ENCODE results near the gene PRRT2.
A peak's percentile ranks its signal among the peaks of the same experiment; 100 is the strongest.
"Not testable (repeated sequence)": the region's sequence is repeated elsewhere in the genome, so short reads cannot be mapped to it uniquely, and the experiment has no call there.

PRRT2 gene

DNA sequence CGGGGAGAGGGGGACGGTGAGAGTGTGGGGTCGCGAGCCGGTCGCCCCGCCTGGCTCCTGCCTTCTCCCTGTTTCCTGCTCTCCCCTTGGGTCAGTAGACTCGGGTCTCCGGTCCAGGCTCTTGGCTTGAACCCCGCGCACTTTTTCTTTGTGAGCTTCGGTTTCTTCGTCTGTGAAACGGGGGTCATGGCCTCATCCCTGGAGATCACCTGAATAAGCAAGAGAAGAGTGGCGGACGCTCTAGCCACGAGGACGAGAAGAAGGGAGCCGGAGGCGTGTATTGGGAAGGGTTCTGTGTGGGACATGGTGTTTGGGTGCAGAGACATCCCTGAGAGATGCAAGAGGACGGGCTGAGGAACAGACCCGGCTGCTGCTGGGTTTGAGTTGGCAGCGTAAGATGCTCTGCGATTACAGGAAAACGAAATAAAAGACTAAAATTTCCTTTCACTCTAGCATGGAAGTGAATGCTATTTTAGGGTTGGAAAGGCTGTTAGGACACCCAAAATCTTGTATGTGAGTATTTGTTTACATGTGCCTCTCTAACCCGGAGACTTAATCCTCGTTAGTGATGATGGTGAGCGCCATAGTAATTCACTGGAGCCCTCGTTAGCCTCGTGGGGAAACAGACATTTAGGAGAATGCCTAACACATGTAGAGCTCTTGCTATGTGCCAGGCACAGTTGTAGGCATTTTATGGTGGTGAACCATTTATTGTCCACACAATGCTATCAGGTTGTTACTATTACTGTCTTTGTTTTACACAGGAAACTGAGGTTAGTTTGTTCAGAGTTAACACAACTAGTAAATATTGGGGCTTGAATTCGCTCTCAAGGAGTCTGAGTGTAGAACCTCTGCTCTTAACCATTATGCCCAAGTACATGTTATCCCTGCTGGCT lies 20.8 kb upstream of the PRRT2 start:
- DNase-seq, result no peak

DNA sequence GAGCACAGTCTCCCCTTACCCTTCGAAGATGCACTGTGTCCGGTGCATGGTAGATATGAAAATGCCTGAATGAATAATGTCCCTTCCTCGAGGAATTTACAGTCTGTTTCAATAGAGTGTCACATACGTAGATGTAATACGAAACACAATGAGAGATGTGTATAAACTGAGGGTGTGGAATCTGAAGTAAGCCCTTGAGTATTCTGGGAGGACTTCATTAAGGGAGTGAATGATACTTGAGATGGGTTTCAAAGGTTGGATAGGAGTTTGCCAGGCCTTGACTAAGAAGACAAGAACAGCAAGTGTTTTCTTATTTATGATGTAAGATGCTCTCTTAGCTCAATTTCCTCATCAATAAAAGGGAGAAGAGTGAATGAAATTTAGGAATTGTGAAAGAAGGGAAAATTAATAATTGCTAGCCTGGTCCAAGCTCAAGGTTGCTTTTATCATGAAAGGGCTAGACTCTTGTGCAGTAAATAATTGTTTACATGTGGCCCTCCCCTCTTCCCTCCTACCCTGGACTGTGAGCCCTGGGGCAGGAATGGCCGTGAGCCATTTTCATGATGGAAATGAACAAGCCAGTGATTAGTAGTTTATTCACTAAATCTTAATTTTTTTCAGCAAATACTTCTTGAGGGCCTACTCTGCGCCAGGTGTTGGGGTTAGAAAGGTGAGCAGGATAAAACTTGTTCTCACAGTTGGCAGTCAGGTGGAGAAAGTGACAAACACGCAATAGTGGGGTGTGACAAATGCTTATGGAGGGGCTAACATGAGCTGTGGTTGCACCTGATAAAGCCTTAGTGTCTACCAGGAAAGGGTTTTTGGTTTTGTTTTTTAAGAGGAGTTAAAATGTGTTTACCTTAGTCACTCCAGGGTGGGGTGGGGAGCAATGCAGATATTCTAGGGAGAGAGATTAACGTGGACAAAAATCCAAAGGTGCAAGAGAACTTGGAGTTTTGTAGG lies 19.9 kb upstream of the PRRT2 start:
- DNase-seq, result no peak

DNA sequence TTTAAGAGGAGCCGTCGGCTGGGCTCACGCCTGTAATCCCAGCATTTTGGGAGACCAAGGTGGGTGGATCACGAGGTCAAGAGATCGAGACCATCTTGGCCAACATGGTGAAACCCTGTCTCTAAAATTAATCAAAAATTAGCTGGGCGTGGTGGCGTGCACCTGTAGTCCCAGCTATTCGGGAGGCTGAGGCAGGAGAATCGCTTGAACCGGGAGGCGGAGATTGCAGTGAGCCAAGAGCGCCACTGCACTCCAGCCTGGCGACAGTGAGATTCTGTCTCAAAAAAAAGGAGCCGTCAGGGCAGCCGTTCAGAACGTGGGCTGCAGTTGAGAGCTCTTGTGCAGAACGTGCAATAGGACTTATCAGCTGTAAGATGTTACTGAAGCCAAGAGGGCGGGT lies 18.8 kb upstream of the PRRT2 start:
- not testable (repeated sequence) for DNase-seq

DNA sequence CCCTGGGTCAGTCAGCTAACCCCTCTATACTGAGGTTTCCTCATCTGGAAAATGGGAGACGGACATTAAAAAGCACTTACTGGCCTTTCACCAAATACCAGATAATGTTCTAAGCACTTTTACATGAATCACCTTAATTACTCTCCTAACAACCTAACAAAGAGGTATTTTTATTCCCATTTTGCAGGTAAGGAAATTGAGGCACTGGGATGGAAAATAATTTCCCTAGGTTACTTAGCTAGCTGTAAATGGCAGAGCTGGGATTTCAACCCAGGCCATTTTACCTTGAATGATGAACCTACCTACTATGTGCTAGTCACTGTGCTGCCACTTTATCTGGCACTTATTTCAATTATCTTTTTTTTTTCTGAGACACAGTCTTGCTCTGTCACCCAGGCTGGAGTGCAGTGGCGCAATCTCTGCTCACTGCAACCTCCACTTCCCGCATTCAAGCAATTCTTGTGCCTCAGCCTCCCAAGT lies 17.7 kb upstream of the PRRT2 start:
- no peak for DNase-seq

DNA sequence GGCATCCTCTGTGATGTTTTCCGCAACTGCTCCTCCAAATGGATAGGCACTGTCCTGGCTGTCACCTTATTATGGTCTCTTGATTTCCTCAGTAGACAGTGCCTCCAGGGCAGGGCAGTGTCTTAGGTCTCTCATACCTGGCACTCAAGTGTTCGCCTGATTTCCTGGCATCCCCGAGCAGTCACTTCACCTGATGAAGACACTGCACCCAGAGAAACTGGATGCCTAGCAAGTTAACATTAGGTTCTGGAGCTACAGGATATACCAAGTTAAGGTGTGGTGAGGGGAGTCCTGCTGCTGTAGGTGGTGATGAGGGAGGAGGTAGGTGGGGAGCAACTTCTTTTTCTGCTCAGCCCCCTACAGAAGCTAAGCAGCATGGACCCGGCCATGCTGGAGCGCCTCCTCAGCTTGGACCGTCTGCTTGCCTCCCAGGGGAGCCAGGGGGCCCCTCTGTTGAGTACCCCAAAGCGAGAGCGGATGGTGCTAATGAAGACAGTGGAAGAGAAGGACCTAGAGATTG lies 9.5 kb upstream of the PRRT2 start:
- no peak for DNase-seq

DNA sequence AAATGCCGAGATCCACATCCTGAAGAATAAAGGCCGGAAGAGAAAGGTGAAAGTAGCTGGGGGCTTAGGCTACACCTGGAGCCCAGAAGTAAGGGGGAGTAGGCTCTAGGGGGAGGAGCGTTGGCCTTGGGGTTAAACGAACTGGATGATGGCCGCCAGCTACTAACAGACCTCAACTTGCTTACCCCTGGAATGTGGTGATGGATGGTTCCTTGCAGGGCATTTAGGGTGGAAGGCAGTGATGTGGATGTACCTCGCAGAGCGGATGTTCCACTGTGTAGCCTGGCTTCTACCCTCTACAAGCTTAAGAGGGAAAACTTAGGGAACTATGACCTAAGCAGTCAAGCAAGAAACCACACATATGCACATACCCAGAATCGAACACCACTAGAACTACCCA lies 8.0 kb upstream of the PRRT2 start:
- DNase-seq, result no peak

DNA sequence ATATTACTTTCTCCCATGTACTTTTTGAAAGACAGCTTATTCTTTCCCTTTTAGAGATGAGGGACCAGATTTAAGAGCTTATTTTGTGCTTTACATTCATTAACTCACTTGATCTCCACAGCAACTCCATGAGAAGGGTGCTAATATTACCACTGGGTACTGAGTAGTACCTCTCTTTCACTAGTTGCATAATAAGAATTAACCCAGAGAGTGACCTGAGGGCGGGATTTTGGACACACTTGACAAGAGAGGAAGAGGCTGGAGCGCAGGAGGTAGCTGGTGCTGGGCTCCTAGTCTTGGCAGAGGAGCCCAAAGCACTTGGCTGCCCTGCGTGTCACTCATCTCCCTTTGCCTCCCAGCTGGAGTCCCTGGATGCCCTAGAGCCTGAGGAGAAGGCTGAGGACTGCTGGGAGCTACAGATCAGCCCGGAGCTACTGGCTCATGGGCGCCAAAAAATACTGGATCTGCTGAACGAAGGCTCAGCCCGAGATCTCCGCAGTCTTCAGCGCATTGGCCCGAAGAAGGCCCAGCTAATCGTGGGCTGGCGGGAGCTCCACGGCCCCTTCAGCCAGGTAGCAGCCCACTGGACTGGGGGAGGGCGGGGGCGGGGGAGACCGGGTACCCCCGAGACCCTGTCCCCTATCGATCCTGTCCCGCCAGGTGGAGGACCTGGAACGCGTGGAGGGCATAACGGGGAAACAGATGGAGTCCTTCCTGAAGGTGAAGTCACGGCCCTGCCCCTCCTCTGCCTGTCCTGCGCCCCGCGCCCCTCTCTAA lies 7.3 kb upstream of the PRRT2 start:
- DNase-seq, result no peak

DNA sequence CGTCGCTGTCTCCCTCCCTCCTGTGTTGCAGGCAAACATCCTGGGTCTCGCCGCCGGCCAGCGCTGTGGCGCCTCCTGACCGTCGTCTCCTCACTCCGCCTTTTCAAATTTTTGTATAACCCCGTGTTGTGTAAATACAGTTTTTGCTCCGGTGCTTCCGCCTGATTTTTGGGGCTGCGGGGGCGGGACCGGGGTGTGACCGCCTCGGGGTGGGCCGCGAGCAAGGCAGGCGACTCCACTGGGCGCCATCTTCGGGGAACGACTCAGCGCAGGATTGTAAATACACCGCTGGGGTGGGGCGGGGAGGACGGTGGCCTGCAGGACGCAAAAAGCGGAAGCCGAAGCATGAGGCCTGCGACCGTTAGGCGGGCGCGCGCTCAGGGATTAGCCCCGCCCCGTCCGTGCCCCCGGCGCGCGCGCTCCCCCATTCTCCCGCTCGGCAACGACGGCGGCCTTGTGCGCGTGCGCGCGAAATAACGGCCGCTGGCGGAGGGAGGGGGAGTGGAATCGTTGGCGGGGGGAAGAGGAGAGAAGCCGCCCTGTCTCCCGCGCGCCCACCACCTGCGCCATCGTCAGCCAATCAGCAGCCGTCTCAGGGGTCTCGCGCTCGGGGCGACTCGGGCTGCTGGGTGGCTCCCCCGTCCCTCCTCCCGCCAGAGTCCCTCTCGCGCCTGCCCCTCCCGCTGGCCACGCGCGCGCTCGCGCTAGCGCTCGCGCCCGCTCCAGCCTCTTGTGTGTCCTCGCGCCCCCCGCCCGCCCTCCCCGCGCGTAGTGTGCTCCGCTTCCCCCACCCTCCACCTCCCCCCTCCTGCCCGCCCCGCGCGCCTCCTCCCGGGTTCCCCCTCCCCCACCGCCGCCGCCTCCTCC lies 6.5 kb upstream of the PRRT2 start:
- DNase-seq, result peak; percentile 98

DNA sequence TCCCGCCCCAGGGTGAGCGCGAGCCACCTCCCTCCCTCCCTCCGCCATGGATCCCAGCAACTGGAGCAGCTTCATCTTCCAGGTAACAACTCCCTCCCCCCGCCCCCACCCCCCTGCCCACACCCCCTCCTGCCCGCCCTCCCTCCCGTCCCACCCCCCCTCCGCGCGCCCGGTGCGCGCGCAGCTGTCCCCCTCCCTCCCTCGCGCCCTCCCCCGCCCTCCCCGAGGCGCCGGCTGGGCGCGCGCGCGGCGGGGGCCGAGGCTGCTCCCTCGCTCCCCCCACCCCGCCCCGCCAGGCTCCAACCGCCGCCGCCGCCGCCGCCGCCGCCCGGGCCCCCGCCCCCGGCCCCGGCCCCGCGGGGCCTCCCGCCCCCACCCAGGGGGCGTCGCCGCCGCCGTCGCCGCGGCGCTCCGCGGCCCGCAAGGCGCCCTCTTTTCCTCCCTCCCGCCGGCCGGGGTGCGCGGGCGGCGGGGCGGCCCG lies 5.9 kb upstream of the PRRT2 start, which contains the start of gene MAZ:
Gene MAZ, plus strand, starts transcription at position 431 of the 481 bp plus-strand sequence. CDS start 173 bp downstream, outside the sequence.
- no peak for DNase-seq

DNA sequence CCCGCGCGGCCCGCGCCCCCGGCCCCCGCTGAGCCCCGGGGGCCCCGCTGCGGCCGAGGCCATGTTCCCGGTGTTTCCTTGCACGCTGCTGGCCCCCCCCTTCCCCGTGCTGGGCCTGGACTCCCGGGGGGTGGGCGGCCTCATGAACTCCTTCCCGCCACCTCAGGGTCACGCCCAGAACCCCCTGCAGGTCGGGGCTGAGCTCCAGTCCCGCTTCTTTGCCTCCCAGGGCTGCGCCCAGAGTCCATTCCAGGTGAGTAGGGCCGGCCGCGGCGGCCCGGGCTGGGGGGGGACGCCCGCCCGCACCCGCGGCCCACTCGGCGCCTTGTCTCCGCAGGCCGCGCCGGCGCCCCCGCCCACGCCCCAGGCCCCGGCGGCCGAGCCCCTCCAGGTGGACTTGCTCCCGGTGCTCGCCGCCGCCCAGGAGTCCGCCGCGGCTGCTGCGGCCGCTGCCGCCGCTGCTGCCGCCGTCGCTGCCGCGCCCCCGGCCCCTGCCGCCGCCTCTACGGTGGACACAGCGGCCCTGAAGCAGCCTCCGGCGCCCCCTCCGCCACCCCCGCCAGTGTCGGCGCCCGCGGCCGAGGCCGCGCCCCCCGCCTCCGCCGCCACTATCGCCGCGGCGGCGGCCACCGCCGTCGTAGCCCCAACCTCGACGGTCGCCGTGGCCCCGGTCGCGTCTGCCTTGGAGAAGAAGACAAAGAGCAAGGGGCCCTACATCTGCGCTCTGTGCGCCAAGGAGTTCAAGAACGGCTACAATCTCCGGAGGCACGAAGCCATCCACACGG lies 5.2 kb upstream of the PRRT2 start:
- peak; percentile 70 for DNase-seq

DNA sequence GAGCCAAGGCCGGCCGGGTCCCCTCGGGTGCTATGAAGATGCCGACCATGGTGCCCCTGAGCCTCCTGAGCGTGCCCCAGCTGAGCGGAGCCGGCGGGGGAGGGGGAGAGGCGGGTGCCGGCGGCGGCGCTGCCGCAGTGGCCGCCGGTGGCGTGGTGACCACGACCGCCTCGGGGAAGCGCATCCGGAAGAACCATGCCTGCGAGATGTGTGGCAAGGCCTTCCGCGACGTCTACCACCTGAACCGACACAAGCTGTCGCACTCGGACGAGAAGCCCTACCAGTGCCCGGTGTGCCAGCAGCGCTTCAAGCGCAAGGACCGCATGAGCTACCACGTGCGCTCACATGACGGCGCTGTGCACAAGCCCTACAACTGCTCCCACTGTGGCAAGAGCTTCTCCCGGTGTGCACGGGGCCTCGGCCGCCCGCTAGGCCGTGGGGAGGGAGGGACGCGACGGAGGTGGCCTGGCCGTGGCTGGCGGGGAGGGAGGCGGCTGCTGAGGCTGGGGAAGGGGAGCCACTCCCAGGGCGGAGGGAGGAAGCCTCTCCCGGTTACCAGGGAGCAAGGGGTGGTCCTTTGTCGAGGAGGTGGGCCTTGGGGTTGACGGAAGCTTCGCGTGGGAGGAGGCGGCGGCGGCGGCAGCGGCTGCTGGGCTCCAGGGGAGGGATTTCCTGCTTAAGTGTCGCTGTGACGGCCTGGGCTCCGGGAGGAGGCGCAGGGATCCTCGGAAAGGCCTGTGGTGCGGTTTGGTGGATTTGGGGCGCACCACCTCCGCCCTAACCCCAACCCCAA lies 4.4 kb upstream of the PRRT2 start:
- DNase-seq, result peak; percentile 95

DNA sequence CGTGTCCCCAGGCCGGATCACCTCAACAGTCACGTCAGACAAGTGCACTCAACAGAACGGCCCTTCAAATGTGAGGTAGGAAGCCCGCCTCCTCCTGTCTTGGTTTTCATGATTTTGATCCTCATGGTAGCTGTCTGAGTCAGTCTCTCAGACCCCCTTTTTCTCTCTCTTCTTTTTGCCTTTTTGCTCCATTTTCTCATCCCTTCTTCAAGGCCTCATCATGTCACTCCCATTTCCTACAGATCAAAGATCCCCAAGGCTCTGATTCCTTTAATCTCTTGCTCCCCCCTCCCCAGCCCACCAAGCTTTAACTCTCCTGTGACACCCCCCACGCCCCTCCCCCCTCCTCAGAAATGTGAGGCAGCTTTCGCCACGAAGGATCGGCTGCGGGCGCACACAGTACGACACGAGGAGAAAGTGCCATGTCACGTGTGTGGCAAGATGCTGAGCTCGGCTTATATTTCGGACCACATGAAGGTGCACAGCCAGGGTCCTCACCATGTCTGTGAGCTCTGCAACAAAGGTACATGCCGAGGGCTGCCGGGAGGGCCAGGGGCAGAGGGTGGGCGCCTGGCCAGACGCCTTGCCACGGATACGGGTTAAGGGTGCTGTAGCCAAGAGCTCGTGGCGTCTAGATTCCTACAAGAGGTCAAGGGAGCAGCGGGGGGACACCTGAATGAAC lies 3.6 kb upstream of the PRRT2 start:
- no peak for DNase-seq

DNA sequence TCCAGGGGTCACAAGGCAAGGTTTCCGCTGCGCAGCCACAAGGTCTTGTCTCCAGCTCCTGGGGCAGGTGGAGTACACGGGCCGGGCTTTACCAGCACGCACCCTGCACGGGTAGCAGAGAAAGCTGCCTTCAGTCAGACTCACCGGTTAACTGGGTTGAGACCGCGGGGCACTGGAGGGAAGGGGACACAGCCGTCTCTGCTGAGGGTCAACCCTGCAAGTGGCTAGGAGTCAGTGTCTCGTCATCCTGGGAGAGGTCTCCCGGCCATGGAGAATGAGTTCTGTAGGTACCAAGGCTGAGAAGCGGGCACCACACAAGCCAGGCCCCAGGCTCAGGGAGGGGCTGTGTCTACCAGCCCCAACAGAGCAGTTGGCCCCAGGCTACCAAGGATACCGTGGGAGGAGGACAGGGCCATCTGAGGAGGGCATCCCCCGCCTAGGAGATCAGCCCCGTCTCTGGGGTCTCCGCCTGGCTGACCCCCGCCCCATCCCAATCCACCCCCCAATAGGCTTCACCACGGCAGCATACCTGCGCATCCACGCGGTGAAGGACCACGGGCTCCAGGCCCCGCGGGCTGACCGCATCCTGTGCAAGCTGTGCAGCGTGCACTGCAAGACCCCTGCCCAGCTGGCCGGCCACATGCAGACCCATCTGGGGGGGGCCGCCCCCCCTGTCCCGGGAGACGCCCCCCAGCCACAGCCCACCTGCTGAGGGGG lies 2.8 kb upstream of the PRRT2 start:
- DNase-seq, result no peak

DNA sequence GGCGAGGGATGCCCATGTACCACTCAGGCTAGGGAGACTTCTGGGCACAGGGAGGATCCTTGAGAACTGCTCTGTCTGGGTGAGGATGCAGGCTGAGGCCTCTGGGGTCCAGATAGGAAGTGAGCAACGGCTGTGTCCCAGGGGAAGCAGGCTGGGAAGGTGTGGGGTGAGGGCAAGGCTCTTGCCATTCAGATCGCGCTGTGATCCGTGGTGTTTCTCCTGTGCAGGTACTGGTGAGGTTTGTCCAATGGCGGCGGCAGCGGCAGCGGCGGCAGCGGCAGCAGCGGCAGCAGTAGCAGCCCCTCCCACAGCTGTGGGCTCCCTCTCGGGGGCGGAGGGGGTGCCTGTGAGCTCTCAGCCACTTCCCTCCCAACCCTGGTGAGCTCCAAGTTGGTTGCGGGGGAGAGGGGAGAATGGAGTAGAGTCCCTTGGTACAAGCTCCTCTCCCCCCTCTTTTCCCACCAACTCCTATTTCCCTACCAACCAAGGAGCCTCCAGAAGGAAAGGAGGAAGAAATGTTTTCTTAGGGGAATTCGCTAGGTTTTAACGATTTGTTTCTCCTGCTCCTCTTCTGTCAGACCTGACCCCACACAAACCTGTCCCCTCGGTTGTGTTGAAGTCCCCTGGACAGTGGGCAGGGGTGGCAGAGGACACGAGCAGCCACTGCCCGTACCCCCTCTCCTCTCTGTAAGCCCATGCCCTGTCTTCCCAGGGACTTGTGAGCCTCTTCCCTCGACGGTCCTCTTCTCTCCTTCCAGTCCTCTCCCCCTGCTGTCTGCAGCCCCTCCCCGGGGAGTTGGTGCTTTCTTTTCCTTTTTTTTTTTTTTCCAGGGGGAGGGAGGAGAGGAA lies 1.9 kb upstream of the PRRT2 start:
- peak; percentile 39 for DNase-seq

DNA sequence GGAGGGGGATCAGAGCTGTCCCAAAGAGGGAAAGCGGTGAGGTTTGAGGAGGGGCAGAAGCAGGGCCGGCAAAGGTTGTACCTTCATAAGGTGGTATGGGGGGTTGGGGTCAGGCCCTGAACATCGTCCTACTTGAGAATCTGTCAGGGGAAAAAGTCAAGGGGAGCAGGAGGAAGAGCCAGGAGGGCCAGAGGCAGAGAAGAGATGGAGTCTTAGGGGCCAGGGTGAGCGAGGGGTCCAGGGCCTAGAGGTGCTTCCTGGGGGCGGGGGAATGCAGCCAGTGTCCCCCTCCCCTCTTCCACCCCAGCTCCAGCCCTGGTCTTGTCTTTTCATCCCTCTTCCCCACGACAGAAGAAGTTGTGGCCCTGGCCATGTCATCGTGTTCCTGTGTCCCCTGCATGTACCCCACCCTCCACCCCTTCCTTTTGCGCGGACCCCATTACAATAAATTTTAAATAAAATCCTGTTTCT lies 1.3 kb upstream of the PRRT2 start:
- DNase-seq, result no peak

DNA sequence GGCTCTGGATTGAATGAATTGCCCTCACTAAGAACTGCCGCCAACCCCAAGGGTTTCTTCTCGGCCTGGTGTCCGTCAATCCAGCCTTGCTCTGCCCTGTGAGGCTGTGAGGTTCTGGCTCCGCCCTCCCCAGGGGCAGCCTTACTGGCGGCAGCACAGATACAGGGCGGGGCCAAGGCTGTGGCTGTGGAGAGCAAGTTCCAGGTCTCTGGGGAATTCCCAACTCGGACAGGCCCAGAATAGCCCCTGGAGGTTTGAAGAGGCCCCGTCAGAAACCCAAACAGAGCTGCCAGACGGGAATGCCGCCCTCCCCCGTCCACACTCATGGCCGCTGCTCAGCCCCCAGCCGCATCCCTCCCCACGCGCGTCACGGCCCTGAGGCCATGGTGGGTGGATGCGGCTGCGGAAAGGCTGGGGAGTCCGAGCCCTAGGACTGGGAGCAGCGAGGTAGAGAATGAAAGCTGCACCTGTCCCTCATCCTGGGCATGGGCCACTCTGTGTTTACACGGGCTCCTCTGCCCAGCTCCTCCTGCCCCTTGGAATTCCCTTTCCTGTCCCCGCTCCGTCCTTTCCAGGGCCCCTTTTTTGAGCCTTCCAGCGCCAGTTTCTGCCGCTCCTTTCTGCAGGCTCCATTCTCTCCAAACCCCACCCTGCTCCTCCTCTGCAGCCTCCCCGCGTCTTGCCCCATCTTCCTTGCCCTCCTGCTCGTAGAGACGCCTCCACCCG lies 660 bp upstream of the PRRT2 start:
- DNase-seq, result peak; percentile 99
